GM23338 (cell line): ENCODE data around the gene MGAT5. TPM values are rescaled to one million over a fixed set of nuclear protein-coding genes. Genes with fewer than 3 reads are reported as not detected.

ENCODE experiments used
- ATAC-seq: fragments of 200-7000 bp; cut with Tn5 transposase; 3 replicates; pipeline ENCODE4 v1.9.1; 2020
- DNase-seq: peaks from one replicate; pipeline ENCODE4 v3.0.0-alpha.2; 2015; ENCODE audit warnings: low spot score
- H2AFZ ChIP-seq: fragments of 200-600 bp; sonication (generic); 2 replicates; pipeline ENCODE4 v1.8.0; 2016; ENCODE audit warnings: antibody characterized with exemption, mild to moderate bottlenecking, moderate library complexity
- H3F3A ChIP-seq: fragments of 200-600 bp; sonication (generic); replicated peaks from 2 replicates; pipeline ENCODE4 v1.8.0; 2017; ENCODE audit warnings: antibody characterized with exemption, mixed run types, low read depth
- H3K27ac ChIP-seq: fragments of 200-600 bp; sonication (generic); 2 replicates; pipeline ENCODE4 v1.6.1; 2016; ENCODE audit warnings: low read depth
- H3K27me3 ChIP-seq: fragments of 200-600 bp; sonication (generic); 2 replicates; pipeline ENCODE4 v1.8.0; 2016; ENCODE audit warnings: mild to moderate bottlenecking, mixed run types, moderate library complexity; ENCODE audit not compliant: insufficient read depth
- H3K36me3 ChIP-seq: fragments of 200-600 bp; sonication (generic); 2 replicates; pipeline ENCODE4 v1.8.0; 2016; ENCODE audit warnings: mild to moderate bottlenecking; ENCODE audit not compliant: insufficient read depth
- H3K4me1 ChIP-seq: fragments of 200-600 bp; sonication (generic); 2 replicates; pipeline ENCODE4 v1.8.0; 2016; ENCODE audit warnings: mild to moderate bottlenecking, moderate library complexity; ENCODE audit not compliant: insufficient read depth
- H3K4me2 ChIP-seq: fragments of 200-600 bp; sonication (generic); 2 replicates; pipeline ENCODE4 v1.7.1; 2017; ENCODE audit warnings: mixed run types
- H3K4me3 ChIP-seq: fragments of 200-600 bp; sonication (generic); 2 replicates; pipeline ENCODE4 v1.6.1; 2016; ENCODE audit warnings: mixed run types
- H3K79me2 ChIP-seq: fragments of 200-600 bp; sonication (generic); replicated peaks from 2 replicates; pipeline ENCODE4 v1.8.0; 2017; ENCODE audit warnings: mild to moderate bottlenecking; ENCODE audit not compliant: insufficient read depth
- H3K9me2 ChIP-seq: fragments of 200-600 bp; sonication (generic); 2 replicates; pipeline ENCODE4 v1.8.0; 2017; ENCODE audit not compliant: insufficient read depth
- H4K20me1 ChIP-seq: fragments of 200-600 bp; sonication (generic); replicated peaks from 2 replicates; pipeline ENCODE4 v1.8.0; 2017; ENCODE audit warnings: mild to moderate bottlenecking; ENCODE audit not compliant: insufficient read depth
- H3K27ac Mint-ChIP-seq: 2 replicates; pipeline ENCODE4 v1.8.0; 2020; ENCODE audit warnings: inconsistent platforms, mild to moderate bottlenecking, moderate library complexity, mixed read lengths
- H3K27me3 Mint-ChIP-seq: 3 replicates; pipeline ENCODE4 v1.8.0; 2022; ENCODE audit warnings: low read depth, mild to moderate bottlenecking, moderate library complexity, mixed read lengths, inconsistent platforms; ENCODE audit not compliant: insufficient read depth, poor library complexity
- H3K36me3 Mint-ChIP-seq: 3 replicates; pipeline ENCODE4 v1.8.0; 2021; ENCODE audit warnings: low read depth, mild to moderate bottlenecking, inconsistent platforms, moderate library complexity, mixed read lengths
- H3K4me1 Mint-ChIP-seq: 3 replicates; pipeline ENCODE4 v1.8.0; 2020; ENCODE audit warnings: mild to moderate bottlenecking, inconsistent platforms, mixed read lengths
- H3K4me3 Mint-ChIP-seq: 3 replicates; pipeline ENCODE4 v1.8.0; 2021; ENCODE audit warnings: moderate library complexity, mild to moderate bottlenecking, inconsistent platforms, mixed read lengths
- H3K9me3 Mint-ChIP-seq: 3 replicates; pipeline ENCODE4 v1.8.0; 2020; ENCODE audit warnings: moderate library complexity, mild to moderate bottlenecking, inconsistent platforms, mixed read lengths
- CREB1 ChIP-seq: fragments of 250-450 bp; sonication (Bioruptor Pico); IDR thresholded peaks from 2 replicates; pipeline ENCODE4 v1.5.0; 2020; ENCODE audit warnings: low read depth, mild to moderate bottlenecking, moderate library complexity
- ETS1 ChIP-seq: IDR thresholded peaks from 2 replicates; pipeline ENCODE4 v1.6.1; 2016; ENCODE audit warnings: antibody characterized with exemption
- EZH2phosphoT487 ChIP-seq: fragments of 200-600 bp; sonication (generic); IDR thresholded peaks from one replicate; pipeline ENCODE4 v1.8.1; 2018; ENCODE audit warnings: antibody characterized with exemption; ENCODE audit not compliant: unreplicated experiment
- NANOG ChIP-seq: IDR thresholded peaks from 2 replicates; pipeline ENCODE4 v1.6.1; 2016; ENCODE audit warnings: antibody characterized with exemption, borderline replicate concordance
- POLR2AphosphoS5 ChIP-seq: IDR thresholded peaks from 2 replicates; pipeline ENCODE4 v1.6.1; 2016; ENCODE audit warnings: antibody characterized with exemption, low read depth
- REST ChIP-seq: IDR thresholded peaks from one replicate; pipeline ENCODE4 v1.6.1; 2018; ENCODE audit warnings: antibody characterized with exemption; ENCODE audit not compliant: unreplicated experiment
- STAT1 ChIP-seq: IDR thresholded peaks from one replicate; pipeline ENCODE4 v1.6.1; 2016; ENCODE audit warnings: antibody characterized with exemption; ENCODE audit not compliant: unreplicated experiment
- ZNF114 ChIP-seq: fragments of 250-450 bp; sonication (Bioruptor Pico); IDR thresholded peaks from 2 replicates; pipeline ENCODE4 v1.5.0; 2020; ENCODE audit warnings: mild to moderate bottlenecking, moderate library complexity
- ZNF331 ChIP-seq: fragments of 250-450 bp; sonication (Bioruptor Pico); IDR thresholded peaks from 2 replicates; pipeline ENCODE4 v1.5.0; 2020; ENCODE audit warnings: low read depth, mild to moderate bottlenecking, moderate library complexity
- ZNF462 ChIP-seq: fragments of 250-450 bp; sonication (Bioruptor Pico); IDR thresholded peaks from 2 replicates; pipeline ENCODE4 v1.5.0; 2020; ENCODE audit warnings: mild to moderate bottlenecking, moderate library complexity
- polyA plus RNA-seq: library from polyadenylated mRNA; unstranded; fragments of >200 nt; fragmentation: Nextera tagmentation; extraction: Ambion mirVana; gene quantifications from 2 replicates; pipeline ENCODE4 v1.2.1, GENCODE V29; 2016
- total RNA-seq: library from RNA; depleted of rRNA; stranded (reverse); fragments of >200 nt; shearing (Covaris generic); gene quantifications from 2 replicates; pipeline ENCODE4 v1.2.3, GENCODE V29; 2014

The MGAT5 gene
- total and polyA plus RNA-seq, 2 experiments from 2014 or later = 4.6 to 27.6 TPM

- TF ChIP-seq REST (no peak), ZNF114 (CRISPR knock-in tag) (no peak), STAT1 (no peak), ZNF331 (CRISPR knock-in tag) (no peak)
Observed at GRCh38 chr2:134250840-134251461, 2.9 kb upstream of the MGAT5 start (continued).

GRCh38 chr2:134252092-134252750 is 1.7 kb upstream of the MGAT5 start:
- Histone ChIP-seq H3K27ac (no peak overlapping the region), H3K27me3 (no peaks in the 10 kb centered on the region), H3F3A (no peaks in the 10 kb centered on the region), H3K4me3 (no peak overlapping the region), H3K4me1 (no peaks in the 10 kb centered on the region), H4K20me1 (peaks cover 3% of the 10 kb centered on the region; the same call in 1 of the 2 replicates), H3K9me2 (peaks cover 17% of the 10 kb centered on the region; the same call in 1 of the 2 replicates), H3K36me3 (no peaks in the 10 kb centered on the region), H3K79me2 (peaks cover 35% of the 10 kb centered on the region), H2AFZ (no peak overlapping the region), H3K4me2 (no peak overlapping the region)
- Mint-ChIP-seq H3K27me3 (no peaks in the 10 kb centered on the region), H3K9me3 (no peaks in the 10 kb centered on the region; the same call in 2 of the 3 replicates), H3K36me3 (no peaks in the 10 kb centered on the region), H3K4me1 (peaks cover 13% of the 10 kb centered on the region), H3K4me3 (no peak overlapping the region), H3K27ac (no peak overlapping the region)
- ATAC-seq (no peak), DNase-seq (no peak)
- TF ChIP-seq ZNF331 (CRISPR knock-in tag) (no peak), CREB1 (CRISPR knock-in tag) (no peak), NANOG (no peak), EZH2phosphoT487 (no peak), POLR2AphosphoS5 (no peak), STAT1 (no peak), ZNF462 (CRISPR knock-in tag) (no peak), ETS1 (no peak)
